HG02610 (cell line): Measurements from ENCODE around the gene DNAH6.
A peak's percentile ranks its signal among the peaks of the same experiment; 100 is the strongest.

Source experiments
- ATAC-seq: cut with Tn5 transposase; IDR thresholded peaks from one replicate; pipeline ENCODE4 v1.9.1; 2021; ENCODE audit warnings: mild to moderate bottlenecking, moderate library complexity; ENCODE audit not compliant: unreplicated experiment

Gene DNAH6

DNA sequence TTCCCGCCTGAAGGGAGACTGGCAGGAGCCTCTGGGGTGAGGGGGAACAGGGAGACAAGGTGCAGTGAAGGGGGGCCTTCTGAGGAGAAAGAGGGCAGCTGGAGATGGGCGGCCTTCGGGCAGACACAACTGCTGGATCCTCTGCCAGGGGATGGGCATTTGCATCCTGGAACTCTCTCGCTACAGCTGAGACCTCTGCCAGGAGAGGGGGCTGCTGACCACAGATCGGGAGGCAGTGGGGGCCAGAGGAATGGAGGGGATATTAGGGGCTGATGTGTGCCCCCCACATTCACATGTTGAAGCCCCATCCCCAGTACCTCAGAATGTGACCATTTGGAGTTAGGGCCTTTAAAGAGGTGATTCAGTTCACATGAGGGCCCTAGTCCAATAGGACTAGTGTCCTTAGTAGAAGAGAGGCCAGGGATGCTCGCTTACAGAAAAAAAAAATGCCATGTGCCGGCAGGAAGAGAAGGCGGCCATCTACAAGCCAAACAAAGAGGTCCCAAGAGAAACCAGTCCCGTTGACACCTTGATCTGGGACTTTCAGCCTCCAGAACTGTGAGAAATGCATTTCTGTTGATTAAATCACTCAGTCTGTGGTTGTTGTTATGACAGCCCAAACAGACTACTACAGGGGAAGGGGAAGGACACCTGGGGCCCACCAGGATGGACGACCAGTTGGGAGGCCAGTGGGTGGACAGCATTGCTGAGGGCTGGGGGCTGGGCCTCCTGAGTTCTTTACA, 314.6 kb downstream of the DNAH6 start:
- no peak for ATAC-seq

DNA sequence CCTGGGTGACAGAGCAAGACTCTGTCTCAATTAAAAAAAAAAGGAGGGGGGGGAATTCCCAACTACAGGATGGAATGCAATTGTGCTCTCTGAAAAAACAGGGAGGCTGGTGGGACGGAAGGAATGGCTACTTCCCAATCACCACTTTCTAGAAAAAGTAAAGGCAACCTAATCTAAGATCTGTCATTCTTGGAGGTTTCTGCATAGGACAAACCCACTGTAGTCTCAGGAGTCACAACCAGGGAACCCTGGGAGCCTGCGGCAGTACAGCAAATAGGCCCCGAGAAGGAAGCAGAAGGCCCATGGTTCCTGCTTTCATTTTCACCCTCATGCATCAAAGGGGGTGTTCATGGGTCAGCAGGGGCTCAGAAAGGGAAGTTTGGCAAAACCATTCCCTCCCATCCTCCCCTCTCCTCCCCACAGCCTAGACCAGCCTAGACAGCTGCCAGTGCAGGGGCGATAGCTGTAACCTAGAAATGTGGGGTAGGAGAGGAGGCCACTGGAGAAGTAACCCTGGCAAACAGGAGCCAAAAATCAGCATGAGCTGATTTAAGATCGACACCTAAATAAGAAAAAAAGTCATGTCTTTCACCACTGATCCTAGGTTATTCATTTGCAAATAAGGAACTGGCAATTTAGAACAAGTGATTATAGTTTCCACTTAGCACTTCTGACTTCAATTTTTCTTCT, 316.6 kb downstream of the DNAH6 start:
- peak; percentile 81 for ATAC-seq

DNA sequence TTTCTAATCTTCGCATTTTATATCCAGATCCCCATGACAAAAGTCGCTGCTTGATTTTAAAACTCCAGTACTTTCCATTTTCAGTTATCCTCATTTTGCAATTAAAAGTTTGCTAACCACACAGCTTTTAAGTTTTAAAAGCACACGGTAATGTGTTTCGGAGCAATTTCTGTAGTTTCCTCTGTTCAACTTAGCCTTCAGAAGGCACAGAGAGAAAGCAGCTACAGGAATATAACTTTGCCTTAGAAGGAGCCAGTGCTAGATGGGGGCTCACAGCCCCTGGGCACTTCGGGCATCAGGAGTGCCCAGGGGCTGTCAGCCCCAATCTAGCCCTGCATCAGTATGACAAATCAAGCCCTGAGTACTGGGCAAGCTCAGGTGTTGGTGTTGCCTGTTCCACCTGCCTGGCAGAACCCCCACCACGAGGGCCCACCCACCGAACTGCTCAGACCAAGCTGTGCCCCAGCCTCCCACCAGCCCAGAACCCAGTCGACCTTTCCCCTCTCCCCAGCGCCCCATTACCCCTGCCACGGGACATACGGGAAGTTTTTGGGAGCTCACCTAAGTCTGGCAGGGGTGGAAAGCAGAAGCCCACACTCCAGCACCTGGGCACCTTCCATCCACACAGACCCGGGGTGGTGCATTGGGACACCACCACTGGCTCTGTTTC, 317.3 kb downstream of the DNAH6 start:
- ATAC-seq = no peak

DNA sequence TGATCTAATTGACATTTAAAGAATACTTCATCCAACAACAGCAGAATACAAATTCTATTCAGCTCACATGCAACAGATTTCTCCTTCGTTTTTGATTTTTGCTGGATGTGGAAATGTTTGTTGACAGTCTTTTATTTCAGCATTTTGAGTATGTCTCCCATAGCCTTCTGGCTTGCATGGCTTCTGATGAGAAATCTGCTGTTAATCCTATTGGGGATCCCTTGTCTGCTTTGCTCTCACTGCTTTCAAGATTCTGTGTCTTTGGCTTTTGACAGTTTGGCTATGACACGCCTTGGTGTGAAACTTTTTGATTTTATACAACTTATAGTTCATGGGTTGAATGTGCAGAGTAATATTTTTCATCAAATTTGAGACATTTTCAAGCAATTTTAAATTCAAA, 319.9 kb downstream of the DNAH6 start:
- ATAC-seq = no peak

DNA sequence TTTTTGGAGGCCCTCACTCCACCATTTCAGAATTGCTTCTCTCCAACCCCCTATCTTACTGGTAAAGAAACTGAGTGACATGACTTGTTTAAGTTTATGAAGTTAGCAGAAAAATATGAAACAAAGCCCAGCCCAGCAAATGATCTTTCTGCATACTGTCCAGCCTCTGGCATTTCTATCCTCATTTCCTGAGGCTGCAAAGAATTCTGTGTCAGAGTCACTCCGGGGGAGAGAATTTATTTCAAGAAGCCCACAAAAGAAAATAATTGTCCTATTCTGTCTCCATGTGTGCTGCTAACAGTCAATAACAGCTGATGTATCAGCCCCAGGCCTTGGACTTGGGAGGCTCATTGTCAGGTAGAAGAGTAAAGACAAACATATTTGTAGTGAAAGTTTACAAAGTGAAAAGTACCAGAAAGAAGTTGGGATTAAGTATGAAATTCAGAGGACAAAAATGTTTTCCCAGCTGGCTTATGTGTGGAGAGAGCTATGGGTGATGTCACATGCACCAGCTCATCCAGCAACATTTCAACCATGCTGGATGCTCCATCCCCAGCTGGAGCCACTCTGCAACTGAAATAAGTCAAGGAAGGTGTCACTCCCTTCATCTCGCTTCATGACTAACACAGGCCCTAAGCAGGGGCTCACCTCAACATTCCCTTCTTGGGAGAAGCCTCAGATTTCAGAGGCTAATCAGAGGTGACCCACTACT, 322.3 kb downstream of the DNAH6 start:
- no peak for ATAC-seq

DNA sequence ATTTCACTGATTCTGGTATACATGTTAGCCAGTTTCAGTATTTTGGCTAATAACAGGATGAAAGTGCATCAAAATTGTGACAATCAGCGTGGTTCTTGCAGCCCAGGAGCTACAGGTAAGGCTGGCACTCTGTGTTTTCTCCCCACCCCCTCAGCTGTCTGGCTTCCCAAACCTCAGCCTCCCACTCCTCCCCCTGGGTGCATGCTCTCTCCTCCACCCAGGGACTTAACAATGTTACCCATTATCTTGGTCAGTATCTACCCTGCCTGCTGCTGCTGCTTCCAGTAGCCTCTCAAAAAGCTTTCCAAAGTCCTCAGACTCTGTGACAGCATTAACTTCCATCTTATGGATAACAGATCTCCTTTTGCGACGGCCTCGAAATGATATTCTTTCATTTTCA, 323.6 kb downstream of the DNAH6 start:
- ATAC-seq = no peak

DNA sequence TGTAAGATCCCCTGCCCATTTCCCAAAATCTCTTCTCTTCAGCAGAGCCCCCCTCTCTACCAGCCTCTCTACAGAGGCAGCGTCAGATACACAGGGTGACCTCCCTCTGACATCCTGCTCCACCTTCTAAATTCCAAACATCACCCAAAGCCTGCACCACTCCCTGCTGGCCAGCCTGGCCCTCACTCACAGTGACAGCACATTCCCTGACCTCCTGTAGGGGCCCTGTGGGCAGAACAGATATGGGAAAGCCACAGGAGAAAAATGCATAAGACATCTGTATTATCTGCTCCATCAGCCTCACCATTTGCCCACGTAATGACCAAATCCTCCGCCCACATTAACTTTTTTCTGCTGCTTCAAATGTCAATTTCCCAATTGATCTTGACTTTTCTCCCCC, 324.0 kb downstream of the DNAH6 start:
- no peak for ATAC-seq

DNA sequence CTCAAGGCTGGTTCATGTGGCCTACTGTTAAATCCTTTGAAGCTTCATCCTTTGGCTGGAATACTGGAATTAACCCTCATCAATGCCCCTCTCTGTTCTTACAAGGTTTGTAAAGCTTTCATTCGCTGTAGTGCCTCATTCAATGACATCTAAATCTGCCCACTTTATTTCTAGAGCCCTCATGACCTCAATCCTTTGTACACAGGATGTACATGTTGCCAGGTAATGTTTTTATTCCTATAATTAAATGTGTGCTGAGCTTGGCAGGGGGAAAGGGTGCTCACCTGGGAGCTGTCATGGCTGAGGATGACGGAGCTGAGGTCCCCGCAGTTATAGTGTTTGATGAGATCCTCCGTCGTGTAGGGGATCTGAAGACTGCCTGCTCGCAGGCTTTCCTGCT, 325.3 kb downstream of the DNAH6 start:
- no peak for ATAC-seq

DNA sequence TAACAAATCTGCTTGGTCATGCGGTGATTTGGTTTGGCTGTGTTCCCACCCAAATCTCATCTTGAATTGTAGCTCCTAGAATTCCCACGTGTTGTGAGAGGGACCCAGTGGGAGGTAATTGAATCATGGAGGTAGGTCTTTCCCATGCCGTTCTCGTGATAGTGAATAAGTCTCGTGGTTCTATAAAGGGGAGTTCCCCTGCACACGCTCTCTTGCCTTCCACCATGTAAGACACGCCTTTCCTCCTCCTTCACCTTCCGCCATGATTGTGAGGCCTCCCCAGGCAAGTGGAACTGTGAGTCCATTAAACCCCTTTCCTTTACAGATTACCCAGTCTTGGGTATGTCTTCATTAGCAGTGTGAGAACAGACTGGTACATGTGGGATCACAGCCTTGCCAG, 327.8 kb downstream of the DNAH6 start:
- ATAC-seq = no peak

DNA sequence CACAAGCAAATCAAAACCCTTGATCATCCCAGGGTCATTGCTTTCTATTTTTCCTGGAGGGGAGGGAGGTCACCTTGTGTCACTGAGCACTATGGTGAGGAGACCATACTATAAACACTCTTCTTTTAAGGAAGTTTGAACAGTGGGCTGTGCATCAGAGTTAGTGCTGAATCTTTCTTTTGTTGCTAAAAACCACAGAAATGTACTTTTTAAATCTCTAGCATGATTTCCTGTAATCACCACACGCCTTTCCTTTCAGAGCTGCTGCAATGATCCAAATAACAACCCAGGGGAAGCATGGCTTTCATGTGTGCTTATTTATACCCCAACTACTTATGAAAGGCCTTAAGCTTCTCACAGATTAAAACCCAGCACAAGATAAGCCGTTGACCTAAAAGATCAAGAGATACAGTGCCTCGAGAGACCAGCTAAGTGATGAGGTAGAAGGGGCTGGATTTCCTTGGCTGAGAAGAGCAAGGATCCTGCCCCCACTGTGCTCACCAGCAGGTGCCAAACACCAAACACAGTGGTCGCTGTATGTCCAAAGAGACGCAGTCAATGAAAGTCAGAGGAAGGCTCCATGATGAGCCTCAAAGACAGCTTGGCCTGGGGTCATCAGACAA, 329.9 kb downstream of the DNAH6 start:
- no peak for ATAC-seq

DNA sequence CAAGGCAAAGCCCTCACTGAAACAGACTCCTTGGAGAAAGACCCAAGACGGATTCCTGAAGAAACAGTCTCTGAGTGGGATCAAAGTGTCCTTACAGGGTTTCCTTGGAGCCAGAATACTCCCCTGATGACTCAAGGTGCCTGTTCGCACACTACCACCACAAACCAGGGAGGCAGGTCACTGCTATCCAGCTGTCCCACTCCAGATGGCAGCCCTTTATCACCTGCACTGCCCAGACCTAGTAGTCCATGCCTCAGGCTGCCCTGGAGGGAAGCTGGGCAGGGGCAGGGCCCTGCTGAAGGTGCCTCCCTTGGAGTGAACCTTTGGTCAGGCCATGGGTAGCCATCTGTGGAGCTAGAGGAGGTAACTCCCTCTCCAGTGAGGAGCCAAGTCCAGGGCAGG, 330.4 kb downstream of the DNAH6 start:
- no peak for ATAC-seq

DNA sequence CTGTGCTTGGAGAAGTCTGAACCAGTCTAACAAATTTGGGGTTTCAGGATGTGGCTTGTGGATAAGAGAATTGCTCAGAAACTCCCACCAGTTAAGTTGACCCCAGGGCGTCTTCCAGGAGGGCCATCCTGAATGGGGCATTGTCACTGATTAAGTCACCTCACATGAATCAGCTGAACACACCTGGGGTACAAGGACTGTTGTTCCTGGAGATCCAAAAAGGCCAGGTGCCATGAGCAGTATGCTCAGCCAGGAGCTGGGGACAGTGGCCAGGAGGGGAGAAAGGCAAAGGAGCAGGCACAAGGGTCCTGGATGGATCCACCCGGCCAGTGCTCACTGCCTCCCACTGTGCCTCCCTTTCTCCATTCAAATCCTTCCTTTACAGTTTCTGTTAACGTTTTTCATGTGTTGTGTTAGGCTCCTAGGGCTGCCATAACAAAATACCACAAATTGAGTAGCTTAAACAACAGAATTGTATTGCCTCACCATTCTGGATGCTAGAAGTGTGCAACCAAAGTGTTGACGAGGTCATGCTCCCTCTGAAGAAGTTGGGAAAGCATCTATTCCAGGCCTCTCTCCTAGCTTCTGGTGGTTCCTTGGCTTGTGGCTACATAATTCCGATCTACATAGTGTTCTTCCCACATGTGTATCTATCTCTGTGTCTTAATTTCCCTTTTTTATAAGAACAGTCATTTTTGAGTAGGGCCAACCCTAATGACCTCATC, 331.2 kb downstream of the DNAH6 start:
- no peak for ATAC-seq

DNA sequence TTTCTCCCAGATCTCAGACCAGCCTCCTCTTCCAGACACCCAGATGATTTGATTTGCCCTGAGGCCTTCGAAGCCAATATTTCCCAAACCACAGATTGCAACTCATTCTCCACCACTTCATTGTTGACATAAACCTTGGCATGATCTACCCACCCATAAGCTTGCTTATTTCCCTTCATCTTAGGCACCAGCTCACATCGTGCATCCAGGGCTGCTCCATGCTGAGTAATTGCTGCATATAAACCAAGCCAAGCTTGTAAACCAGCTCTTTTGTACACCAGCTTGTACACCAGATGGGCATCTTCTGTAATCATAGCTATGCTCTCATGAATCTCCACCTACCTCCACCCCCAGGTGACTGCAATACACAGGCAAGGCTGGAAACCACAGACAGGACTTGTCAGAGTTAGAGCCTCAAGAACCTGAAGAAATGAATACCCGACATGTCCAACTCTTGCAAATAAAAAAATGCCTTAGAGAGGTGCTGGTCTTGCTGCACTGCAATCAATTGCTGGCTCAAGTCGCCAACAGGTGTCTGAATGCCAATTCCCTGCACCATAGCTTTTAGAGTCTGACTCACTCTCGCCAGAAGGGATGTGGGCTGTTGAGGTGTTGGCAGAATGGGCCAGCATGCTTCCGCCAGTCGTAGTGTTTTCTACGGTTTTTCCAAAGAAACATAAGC, 333.1 kb downstream of the DNAH6 start:
- no peak for ATAC-seq

DNA sequence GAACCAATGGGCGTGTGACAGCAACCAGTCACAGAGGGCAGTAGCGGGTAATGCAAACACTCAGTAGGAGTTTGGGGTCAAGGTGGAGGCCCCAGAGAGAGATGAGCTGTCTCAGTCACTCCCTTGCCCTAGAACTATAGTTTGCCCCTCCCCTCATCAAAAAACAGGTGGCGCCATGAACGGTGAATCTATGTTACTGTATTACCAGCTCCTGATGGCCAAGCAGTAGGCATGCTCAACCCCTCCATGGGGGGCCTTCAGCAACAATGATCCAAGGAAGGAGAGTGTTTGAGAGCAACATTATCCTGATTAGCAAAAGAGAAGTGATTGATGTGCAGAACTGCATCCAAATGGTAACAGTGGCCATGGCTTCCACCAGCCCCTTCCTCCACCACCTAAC, 334.2 kb downstream of the DNAH6 start:
- no peak for ATAC-seq

DNA sequence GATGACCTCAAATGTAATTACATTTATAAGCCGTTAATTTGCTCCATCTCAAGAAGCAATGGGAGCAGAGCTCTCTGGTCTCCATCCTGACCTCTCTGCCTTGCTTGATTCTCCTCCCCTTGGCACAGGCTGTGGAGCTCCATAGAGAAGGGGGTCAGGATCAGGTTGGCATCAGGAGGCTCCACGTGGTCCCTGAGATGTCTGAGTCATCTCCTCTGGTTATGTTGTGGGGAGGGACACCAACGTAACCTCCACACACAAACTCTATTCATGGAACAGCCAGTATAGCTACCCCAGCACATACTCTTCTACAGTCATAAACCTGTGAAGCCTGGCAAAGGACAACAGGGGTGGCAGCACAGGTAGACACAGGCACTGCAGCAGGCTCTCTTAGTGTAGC, 335.6 kb downstream of the DNAH6 start:
- no peak for ATAC-seq

DNA sequence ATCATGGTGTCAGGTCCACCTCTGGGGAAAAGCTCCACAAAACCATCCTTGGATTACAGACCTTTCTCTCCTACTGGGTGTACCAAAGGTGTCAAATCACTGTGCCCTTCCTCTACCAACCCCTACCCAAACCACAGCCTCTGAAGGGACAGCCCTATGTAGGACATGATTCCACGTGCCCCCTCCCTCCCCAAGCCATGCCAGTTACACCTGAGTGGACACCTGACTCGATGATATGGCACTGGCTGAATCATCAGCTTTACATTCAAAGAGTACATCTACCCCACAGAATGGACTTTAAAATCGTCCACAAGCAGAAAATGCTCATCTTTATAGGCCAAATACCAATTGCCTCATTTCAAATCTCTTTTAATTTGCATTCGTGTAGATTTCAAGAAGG, 338.6 kb downstream of the DNAH6 start:
- no peak for ATAC-seq

DNA sequence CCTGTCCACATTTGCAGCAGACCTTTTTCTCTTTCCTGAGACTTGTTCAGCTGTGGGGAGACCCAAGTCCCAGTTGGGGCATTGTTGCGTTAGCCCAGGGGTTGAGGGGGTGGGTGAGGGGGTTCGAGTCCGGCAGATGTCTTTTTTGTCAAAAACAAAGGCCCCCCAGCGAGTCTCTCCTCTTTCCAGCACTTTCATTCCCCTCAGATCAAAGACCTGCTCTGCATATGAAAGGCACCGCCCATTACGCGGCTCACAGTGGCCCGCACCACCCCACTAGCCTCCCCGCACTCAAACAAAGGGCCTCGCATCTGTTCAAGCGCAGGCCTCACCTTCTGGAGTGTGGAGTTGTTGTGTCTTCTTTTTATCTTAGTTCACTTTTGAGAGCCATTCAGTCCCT, 339.4 kb downstream of the DNAH6 start:
- ATAC-seq = no peak

DNA sequence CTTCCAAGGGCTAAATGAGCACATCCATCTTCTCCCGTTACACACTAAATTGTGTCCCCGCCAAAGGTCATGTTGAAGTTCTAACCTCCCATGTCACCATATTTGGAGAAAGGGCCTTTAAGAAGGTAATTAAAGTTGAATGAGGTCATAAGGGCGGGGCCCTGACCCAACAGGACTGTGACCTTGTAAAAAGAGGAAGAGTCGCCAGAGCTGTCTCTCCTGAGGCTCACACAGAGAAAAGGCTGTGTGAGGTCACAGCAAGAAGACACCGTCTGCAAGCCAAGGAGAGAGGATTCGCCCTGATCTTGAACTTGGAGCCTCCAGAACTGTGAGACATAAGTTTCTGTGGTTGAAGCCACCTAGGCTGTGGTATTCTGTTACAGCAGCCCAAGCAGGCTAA, 340.5 kb downstream of the DNAH6 start:
- ATAC-seq = no peak

DNA sequence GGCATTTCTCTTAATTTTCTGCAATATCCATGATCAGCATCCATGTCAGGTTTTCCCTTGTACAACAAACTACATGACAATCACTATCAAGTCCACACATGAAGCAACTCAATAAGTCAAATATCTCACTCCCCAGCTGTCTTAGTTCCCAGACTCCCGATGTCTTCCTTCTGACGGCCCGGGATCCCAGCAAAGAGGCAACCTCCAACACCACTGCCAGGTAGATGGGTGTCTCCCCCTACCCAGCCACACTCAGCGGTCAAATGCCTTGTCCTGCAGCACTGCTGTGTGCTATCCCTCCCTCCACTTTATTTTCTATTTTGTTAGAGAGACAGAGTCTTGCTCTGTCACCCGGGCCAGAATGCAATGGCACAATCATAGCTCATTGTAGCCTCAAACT, 341.3 kb downstream of the DNAH6 start:
- ATAC-seq = no peak

DNA sequence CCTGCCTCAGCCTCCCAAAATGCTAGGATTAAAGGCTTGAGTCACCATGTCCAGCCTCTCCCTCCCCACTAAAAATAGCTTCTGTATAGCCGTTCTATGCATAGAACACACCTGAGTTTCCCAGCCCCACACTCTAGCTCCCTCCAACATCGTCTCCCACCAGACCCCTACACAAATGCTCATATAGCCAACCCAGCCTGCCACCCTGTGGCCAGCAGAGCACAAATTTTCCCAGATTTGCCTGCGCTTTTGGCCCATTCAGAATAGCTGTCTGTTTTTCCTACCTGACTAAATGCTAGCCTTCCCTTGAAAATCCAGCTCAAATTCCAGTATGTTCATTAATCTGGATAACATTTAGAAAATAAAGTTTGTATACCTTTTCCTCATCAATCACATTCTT, 341.8 kb downstream of the DNAH6 start:
- ATAC-seq = no peak
